Vagina (tissue), 2 donors: ENCODE measurements around the gene RASA3.

ENCODE experiments used
- CTCF ChIP-seq, 3 experiments: fragments of 450-650 bp in 2 of 3; fragments of 200-600 bp in 1 of 3; sonication (generic) in 1 of 3; IDR thresholded peaks; one replicate each; pipeline ENCODE4 v1.5.1; 2017 to 2019; ENCODE audit warnings: antibody characterized with exemption in 3 of 3, mild to moderate bottlenecking in 2 of 3, moderate library complexity in 2 of 3
- POLR2A ChIP-seq, 2 donors: fragments of 450-650 bp; IDR thresholded peaks; one replicate each; pipeline ENCODE4 v1.6.1; 2017; ENCODE audit warnings: antibody characterized with exemption in 2 of 2, mild to moderate bottlenecking in 2 of 2, moderate library complexity in 2 of 2
- POLR2AphosphoS5 ChIP-seq, 2 donors: sonication (generic); formaldehyde crosslinking; IDR thresholded peaks; one replicate each; pipeline ENCODE4 v1.9.0; 2017; ENCODE audit warnings: antibody characterized with exemption in 2 of 2, mild to moderate bottlenecking in 2 of 2, low read depth in 1 of 2; ENCODE audit not compliant: insufficient read depth in 1 of 2

- TF ChIP-seq CTCF (IDR thresholded peaks at IDR 0.05) (no peak), POLR2A (IDR thresholded peaks at IDR 0.05) (no peak), POLR2AphosphoS5 (IDR thresholded peaks at IDR 0.05; ENCODE audit: insufficient read depth in 1 of 2, low read depth in 1 of 2) (no peak)
These were observed 132.0 kb downstream of the RASA3 start for GRCh38 chr13:114000151-114001040.
